Sigmoid colon (tissue), 3 donors: ENCODE measurements around the gene BAIAP3.

Experiments used
- CTCF ChIP-seq, 4 experiments: fragments of 450-650 bp in 3 of 4; fragments of 200-600 bp in 1 of 4; IDR thresholded peaks; one replicate each; pipeline ENCODE4 v1.5.1; 2016 to 2019; ENCODE audit warnings: antibody characterized with exemption in 4 of 4, mild to moderate bottlenecking in 3 of 4, moderate library complexity in 2 of 4
- POLR2A ChIP-seq, 2 donors: fragments of 450-650 bp; IDR thresholded peaks; one replicate each; pipeline ENCODE4 v1.6.1; 2016; ENCODE audit warnings: antibody characterized with exemption in 2 of 2, mild to moderate bottlenecking in 2 of 2, moderate library complexity in 2 of 2

GRCh38 chr16:1344499-1344898, 11.1 kb downstream of the BAIAP3 start:
- TF ChIP-seq POLR2A (IDR thresholded peaks at IDR 0.05), result no peak
- no peak for TF ChIP-seq CTCF (IDR thresholded peaks at IDR 0.05)
